Activated B cell treated with CpG ODN at 0.5 μM for 24 hours (primary cell): ENCODE results near the gene SMIM21. TPM values are rescaled to one million over a fixed set of nuclear protein-coding genes. Genes with fewer than 3 reads are reported as not detected.

Source experiments
- ATAC-seq: fragments of 200-7000 bp; cut with Tn5 transposase; one replicate; pipeline ENCODE4 v1.10.0; 2021; ENCODE audit warnings: low read depth, mild to moderate bottlenecking, moderate library complexity
- CTCF ChIA-PET: fragments of 350-600 bp; sonication (Branson Sonifier 250); formaldehyde crosslinking; loops from one replicate; lab custom pipeline; 2021; ENCODE audit warnings: antibody characterized with exemption; lab: Charles Lee
- POLR2A ChIA-PET: fragments of 350-600 bp; sonication (Branson Sonifier 250); formaldehyde crosslinking; loops from one replicate; lab custom pipeline; 2021; ENCODE audit warnings: antibody characterized with exemption; lab: Charles Lee
- DNase-seq: peaks from one replicate; pipeline ENCODE4 v3.0.0; 2022
- H3K27ac Mint-ChIP-seq: one replicate; pipeline ENCODE4 v1.8.0; 2020; ENCODE audit warnings: mixed read lengths
- H3K27me3 Mint-ChIP-seq: one replicate; pipeline ENCODE4 v1.8.0; 2021; ENCODE audit warnings: mixed read lengths
- H3K36me3 Mint-ChIP-seq: one replicate; pipeline ENCODE4 v1.8.0; 2021; ENCODE audit warnings: low read depth, mixed read lengths
- H3K4me1 Mint-ChIP-seq: one replicate; pipeline ENCODE4 v1.8.0; 2021; ENCODE audit warnings: mixed read lengths
- H3K4me3 Mint-ChIP-seq: one replicate; pipeline ENCODE4 v1.8.0; 2020; ENCODE audit warnings: mild to moderate bottlenecking, mixed read lengths
- H3K9me3 Mint-ChIP-seq: one replicate; pipeline ENCODE4 v1.8.0; 2020; ENCODE audit warnings: mixed read lengths
- intact Hi-C: fragments of 100-400 bp; cut with micrococcal nuclease; formaldehyde crosslinking; loops from one replicate; pipeline ENCODE4 v1.15.1; 2024
- total RNA-seq: library from RNA; stranded (reverse); gene quantifications from 2 replicates; pipeline ENCODE4 v1.2.3, GENCODE V29; 2022
- TF ChIP-seq, protein P1 (sequence below): fragments of 200-600 bp; IDR thresholded peaks from one replicate; pipeline ENCODE4 v1.8.0; 2022; ENCODE audit warnings: antibody characterized with exemption, mild to moderate bottlenecking

SMIM21 gene
- total RNA-seq, 1 donor from 2014 or later = not detected

GRCh38 chr18:75472396-75472795 is 44.9 kb upstream of the SMIM21 start:
- H3K9me3 Mint-ChIP-seq = no peaks in the 10 kb centered on the region
- peaks cover 6% of the 10 kb centered on the region for H3K27me3 Mint-ChIP-seq
- ATAC-seq (no peak), DNase-seq (no peak)
- intact Hi-C loops = no loop called here
- POLR2A ChIA-PET = no interaction called here
- no peaks in the 10 kb centered on the region for H3K4me1 Mint-ChIP-seq
- CTCF ChIA-PET = no interaction called here
- no peaks in the 10 kb centered on the region for H3K36me3 Mint-ChIP-seq
- no peak overlapping the region for H3K4me3 Mint-ChIP-seq
- no peak overlapping the region for H3K27ac Mint-ChIP-seq
- TF ChIP-seq, protein P1, sequence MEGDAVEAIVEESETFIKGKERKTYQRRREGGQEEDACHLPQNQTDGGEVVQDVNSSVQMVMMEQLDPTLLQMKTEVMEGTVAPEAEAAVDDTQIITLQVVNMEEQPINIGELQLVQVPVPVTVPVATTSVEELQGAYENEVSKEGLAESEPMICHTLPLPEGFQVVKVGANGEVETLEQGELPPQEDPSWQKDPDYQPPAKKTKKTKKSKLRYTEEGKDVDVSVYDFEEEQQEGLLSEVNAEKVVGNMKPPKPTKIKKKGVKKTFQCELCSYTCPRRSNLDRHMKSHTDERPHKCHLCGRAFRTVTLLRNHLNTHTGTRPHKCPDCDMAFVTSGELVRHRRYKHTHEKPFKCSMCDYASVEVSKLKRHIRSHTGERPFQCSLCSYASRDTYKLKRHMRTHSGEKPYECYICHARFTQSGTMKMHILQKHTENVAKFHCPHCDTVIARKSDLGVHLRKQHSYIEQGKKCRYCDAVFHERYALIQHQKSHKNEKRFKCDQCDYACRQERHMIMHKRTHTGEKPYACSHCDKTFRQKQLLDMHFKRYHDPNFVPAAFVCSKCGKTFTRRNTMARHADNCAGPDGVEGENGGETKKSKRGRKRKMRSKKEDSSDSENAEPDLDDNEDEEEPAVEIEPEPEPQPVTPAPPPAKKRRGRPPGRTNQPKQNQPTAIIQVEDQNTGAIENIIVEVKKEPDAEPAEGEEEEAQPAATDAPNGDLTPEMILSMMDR = no peak

GRCh38 chr18:75471850-75472249 is 44.3 kb upstream of the SMIM21 start:
- intact Hi-C loops = no loop called here
- Mint-ChIP-seq H3K9me3 (no peaks in the 10 kb centered on the region), H3K27ac (no peak overlapping the region), H3K27me3 (peaks cover 6% of the 10 kb centered on the region), H3K36me3 (no peaks in the 10 kb centered on the region), H3K4me3 (no peak overlapping the region), H3K4me1 (no peaks in the 10 kb centered on the region)
- no peak for DNase-seq
- ChIA-PET POLR2A (no interaction called here), CTCF (no interaction called here)
- TF ChIP-seq, protein P1 = no peak
- no peak for ATAC-seq

DNA sequence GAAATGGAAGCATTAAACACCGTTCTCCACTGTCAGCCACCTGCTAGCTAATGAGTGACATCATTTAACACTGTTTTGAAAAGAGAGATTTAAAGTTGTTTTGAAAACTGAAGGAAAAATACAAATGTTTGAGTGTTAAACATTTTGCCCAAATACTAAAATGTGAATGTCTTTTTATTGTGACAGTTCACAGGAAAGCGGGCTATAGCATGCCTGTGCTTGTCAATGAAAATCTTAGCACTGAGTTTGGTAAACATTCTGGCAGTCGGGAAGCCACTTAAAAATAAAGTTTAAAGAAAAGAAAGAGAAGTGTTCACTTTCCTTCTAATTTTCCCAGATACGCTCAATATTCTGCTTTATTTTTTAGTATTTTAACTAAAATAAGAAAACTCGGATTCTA is 40.3 kb upstream of the SMIM21 start:
- TF ChIP-seq, protein P1 = no peak
- ChIA-PET CTCF (no interaction called here), POLR2A (no interaction called here)
- Mint-ChIP-seq H3K36me3 (no peaks in the 10 kb centered on the region), H3K9me3 (no peaks in the 10 kb centered on the region), H3K4me1 (no peaks in the 10 kb centered on the region), H3K4me3 (no peak overlapping the region), H3K27me3 (peaks cover 4% of the 10 kb centered on the region), H3K27ac (no peak overlapping the region)
- intact Hi-C loops = no loop called here
- DNase-seq (no peak), ATAC-seq (no peak)

DNA sequence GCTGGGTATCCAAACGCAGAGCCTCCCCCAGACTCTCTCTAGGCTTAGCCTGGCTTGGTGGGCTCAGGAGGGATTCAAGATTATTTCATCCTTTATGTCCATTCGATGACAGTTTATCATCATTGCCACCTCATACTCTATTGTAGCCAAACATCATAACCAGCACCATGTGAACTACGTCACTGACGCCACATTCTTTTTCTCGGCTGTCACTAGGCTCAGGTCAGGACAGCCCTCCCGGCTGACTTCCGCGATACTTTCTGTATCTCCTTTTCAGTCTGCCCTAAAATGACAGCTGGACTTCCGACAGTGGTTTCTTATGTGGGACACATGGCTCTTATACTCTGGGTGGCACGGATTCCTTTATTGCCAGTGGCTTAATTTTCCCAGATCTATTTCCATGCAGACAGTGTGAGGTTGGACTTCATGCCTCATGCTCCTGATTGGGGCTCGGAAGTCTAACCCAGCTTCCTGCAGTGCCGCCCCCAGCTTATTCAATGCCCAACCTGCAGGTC is 39.8 kb upstream of the SMIM21 start:
- intact Hi-C loops = no loop called here
- no peak for ATAC-seq
- no peaks in the 10 kb centered on the region for H3K4me1 Mint-ChIP-seq
- no peak overlapping the region for H3K4me3 Mint-ChIP-seq
- POLR2A ChIA-PET = no interaction called here
- H3K36me3 Mint-ChIP-seq = no peaks in the 10 kb centered on the region
- TF ChIP-seq, protein P1 = no peak
- CTCF ChIA-PET = no interaction called here
- H3K9me3 Mint-ChIP-seq = no peaks in the 10 kb centered on the region
- no peak overlapping the region for H3K27ac Mint-ChIP-seq
- peaks cover 2% of the 10 kb centered on the region for H3K27me3 Mint-ChIP-seq
- DNase-seq = no peak

- TF ChIP-seq, protein P1 = no peak
- H3K36me3 Mint-ChIP-seq = no peaks in the 10 kb centered on the region
- ChIA-PET CTCF (no interaction called here), POLR2A (no interaction called here)
- peaks cover 2% of the 10 kb centered on the region for H3K9me3 Mint-ChIP-seq
- ATAC-seq (no peak), DNase-seq (no peak)
- H3K27ac Mint-ChIP-seq = no peak overlapping the region
- peaks cover 4% of the 10 kb centered on the region for H3K27me3 Mint-ChIP-seq
- intact Hi-C loops = no loop called here
- H3K4me3 Mint-ChIP-seq = no peak overlapping the region
- H3K4me1 Mint-ChIP-seq = no peaks in the 10 kb centered on the region
These were observed 36.9 kb upstream of the SMIM21 start for GRCh38 chr18:75464356-75464755.
